Measurements from ENCODE around the gene TAF15.

DNA sequence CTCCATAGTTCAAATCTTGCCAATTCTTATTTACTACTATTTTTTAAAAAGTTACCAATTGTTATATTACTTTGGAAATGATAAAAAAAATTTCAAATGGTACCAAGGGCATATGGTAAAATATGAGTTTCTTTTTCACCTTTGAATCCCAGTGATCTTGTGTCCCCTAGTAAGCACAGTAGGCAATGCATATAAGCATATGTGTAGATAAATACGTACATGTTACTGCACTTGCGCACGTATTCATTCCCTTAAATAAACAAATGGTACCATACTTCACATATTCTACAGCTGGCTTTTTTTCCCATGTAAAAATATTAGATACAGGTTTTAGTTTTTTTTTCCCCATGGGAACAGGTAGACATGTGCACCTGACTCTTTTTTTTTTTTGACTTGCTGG lies 31.8 kb downstream of the TAF15 start:
- TF ChIP-seq, protein P1, sequence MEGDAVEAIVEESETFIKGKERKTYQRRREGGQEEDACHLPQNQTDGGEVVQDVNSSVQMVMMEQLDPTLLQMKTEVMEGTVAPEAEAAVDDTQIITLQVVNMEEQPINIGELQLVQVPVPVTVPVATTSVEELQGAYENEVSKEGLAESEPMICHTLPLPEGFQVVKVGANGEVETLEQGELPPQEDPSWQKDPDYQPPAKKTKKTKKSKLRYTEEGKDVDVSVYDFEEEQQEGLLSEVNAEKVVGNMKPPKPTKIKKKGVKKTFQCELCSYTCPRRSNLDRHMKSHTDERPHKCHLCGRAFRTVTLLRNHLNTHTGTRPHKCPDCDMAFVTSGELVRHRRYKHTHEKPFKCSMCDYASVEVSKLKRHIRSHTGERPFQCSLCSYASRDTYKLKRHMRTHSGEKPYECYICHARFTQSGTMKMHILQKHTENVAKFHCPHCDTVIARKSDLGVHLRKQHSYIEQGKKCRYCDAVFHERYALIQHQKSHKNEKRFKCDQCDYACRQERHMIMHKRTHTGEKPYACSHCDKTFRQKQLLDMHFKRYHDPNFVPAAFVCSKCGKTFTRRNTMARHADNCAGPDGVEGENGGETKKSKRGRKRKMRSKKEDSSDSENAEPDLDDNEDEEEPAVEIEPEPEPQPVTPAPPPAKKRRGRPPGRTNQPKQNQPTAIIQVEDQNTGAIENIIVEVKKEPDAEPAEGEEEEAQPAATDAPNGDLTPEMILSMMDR (IDR thresholded peaks at IDR 0.05): no peak
- TF ChIP-seq POLR2A (IDR thresholded peaks at IDR 0.05) (no peak), EP300 (IDR thresholded peaks at IDR 0.05) (no peak)

All from sigmoid colon (tissue), 4 donors.